ENCODE results near the gene SNAPC2.

DNA sequence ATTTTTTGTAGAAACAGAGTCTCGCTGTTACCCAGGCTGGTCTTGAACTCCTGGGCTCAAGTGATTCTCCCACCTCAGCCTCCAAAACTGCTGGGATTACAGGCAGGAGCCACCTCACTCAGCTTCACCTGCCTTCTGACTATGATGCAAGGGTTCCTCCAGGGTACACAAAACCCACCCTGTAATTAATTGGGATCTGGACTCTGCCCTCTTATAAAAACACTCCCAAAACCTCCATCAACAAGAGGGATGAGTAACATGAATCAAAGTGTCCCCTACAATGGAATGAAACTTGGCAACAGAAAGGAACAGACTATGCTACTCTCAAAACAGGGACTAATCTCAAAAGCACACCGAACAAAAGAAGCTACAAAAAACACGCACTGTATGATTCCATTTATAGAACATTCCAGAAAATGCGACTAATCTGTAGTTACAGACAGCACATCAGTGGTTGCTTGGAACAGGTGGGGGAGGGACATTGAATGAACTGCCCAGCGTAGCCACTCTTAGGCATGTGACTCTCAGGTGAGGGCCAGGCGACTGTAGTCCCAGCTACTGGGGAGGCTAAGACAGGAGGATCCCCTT lies 42.8 kb upstream of the SNAPC2 start:
- TF ChIP-seq POLR2AphosphoS5 (IDR thresholded peaks at IDR 0.05) (no peak), POLR2A (IDR thresholded peaks at IDR 0.05) (no peak), EP300 (IDR thresholded peaks at IDR 0.05) (no peak)
- TF ChIP-seq, protein P1, sequence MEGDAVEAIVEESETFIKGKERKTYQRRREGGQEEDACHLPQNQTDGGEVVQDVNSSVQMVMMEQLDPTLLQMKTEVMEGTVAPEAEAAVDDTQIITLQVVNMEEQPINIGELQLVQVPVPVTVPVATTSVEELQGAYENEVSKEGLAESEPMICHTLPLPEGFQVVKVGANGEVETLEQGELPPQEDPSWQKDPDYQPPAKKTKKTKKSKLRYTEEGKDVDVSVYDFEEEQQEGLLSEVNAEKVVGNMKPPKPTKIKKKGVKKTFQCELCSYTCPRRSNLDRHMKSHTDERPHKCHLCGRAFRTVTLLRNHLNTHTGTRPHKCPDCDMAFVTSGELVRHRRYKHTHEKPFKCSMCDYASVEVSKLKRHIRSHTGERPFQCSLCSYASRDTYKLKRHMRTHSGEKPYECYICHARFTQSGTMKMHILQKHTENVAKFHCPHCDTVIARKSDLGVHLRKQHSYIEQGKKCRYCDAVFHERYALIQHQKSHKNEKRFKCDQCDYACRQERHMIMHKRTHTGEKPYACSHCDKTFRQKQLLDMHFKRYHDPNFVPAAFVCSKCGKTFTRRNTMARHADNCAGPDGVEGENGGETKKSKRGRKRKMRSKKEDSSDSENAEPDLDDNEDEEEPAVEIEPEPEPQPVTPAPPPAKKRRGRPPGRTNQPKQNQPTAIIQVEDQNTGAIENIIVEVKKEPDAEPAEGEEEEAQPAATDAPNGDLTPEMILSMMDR (IDR thresholded peaks at IDR 0.05), result no peak

Data from gastroesophageal sphincter (tissue), 3 donors.